A673 (cell line): ENCODE data around the gene S100A10. TPM values are rescaled to one million over a fixed set of nuclear protein-coding genes. Genes with fewer than 3 reads are reported as not detected.

Experiments used
- BruUV-seq: library from RNA; stranded (reverse); fragments of 400-500 nt; replicated peaks from 2 replicates; lab custom pipeline; 2021; lab: Mats Ljungman, UMichigan
- CTCF ChIA-PET: fragments of 300-600 bp; sonication (Branson Sonifier 250); formaldehyde crosslinking; loops from one replicate; lab custom pipeline; 2022; ENCODE audit warnings: antibody characterized with exemption; lab: Charles Lee
- POLR2A ChIA-PET: fragments of 300-600 bp; sonication (Branson Sonifier 250); formaldehyde crosslinking; loops from one replicate; lab custom pipeline; 2022; ENCODE audit warnings: antibody characterized with exemption; ENCODE audit not compliant: low non-redundant PET; lab: Charles Lee
- DNase-seq: peaks from one replicate; pipeline ENCODE4 v3.0.0-alpha.2; 2015; ENCODE audit warnings: low spot score
- H3K27ac ChIP-seq: fragments of 200-600 bp; sonication (generic); 2 replicates; pipeline ENCODE4 v1.5.1; 2016; ENCODE audit warnings: mixed run types, low read depth, mild to moderate bottlenecking, mixed read lengths, antibody characterized with exemption, low read length; ENCODE audit not compliant: poor library complexity, severe bottlenecking
- H3K27me3 ChIP-seq: fragments of 200-600 bp; sonication (generic); replicated peaks from 2 replicates; pipeline ENCODE4 v1.6.1; 2017; ENCODE audit warnings: mixed run types, low read depth, mild to moderate bottlenecking, mixed read lengths, antibody characterized with exemption, low read length; ENCODE audit not compliant: insufficient read depth, poor library complexity
- H3K36me3 ChIP-seq: fragments of 200-600 bp; sonication (generic); 2 replicates; pipeline ENCODE4 v1.6.1; 2016; ENCODE audit warnings: mixed run types, mild to moderate bottlenecking, mixed read lengths, antibody characterized with exemption, low read length; ENCODE audit not compliant: insufficient read depth, poor library complexity, severe bottlenecking
- H3K4me1 ChIP-seq: fragments of 200-600 bp; sonication (generic); 2 replicates; pipeline ENCODE4 v1.6.1; 2017; ENCODE audit warnings: mixed run types, mild to moderate bottlenecking, mixed read lengths, antibody characterized with exemption, low read length; ENCODE audit not compliant: insufficient read depth, poor library complexity, severe bottlenecking
- H3K4me3 ChIP-seq: fragments of 200-600 bp; sonication (generic); 2 replicates; pipeline ENCODE4 v1.5.1; 2016; ENCODE audit warnings: low read depth, mixed run types, mild to moderate bottlenecking, mixed read lengths, low read length; ENCODE audit not compliant: poor library complexity, severe bottlenecking
- H3K9me3 ChIP-seq: fragments of 200-600 bp; sonication (generic); 2 replicates; pipeline ENCODE4 v1.6.1; 2016; ENCODE audit warnings: mixed run types, low read depth, mild to moderate bottlenecking, mixed read lengths, antibody characterized with exemption, low read length; ENCODE audit not compliant: poor library complexity, severe bottlenecking
- CTCF ChIP-seq: fragments of 300-800, 200-600 bp; sonication (generic); conservative IDR thresholded peaks from 2 replicates; pipeline ENCODE4 v1.5.1; 2017; ENCODE audit warnings: low read depth, mild to moderate bottlenecking, antibody characterized with exemption, low read length, moderate library complexity, mixed read lengths
- EZH2 ChIP-seq: fragments of 200-600 bp; sonication (generic); IDR thresholded peaks from 2 replicates; pipeline ENCODE4 v1.6.1; 2017; ENCODE audit warnings: borderline replicate concordance, low read depth, mild to moderate bottlenecking, mixed read lengths, antibody characterized with exemption, low read length; ENCODE audit not compliant: poor library complexity, severe bottlenecking
- intact Hi-C: fragments of 100-400 bp; cut with micrococcal nuclease; formaldehyde crosslinking; loops from one replicate; pipeline ENCODE4 v1.10.0; 2022; ENCODE audit not compliant: unreplicated experiment
- total RNA-seq: library from RNA; stranded (reverse); gene quantifications from 2 replicates; pipeline ENCODE4 v1.2.3, GENCODE V29; 2021

S100A10 gene
- total RNA-seq, 1 experiment from 2014 or later: 42.4 TPM

GRCh38 chr1:151960780-151961513 lies 32.7 kb downstream of the S100A10 start:
- H3K27me3 ChIP-seq: peaks cover 6% of the 10 kb centered on the region
- no peak overlapping the region for H3K4me3 ChIP-seq
- H3K27ac ChIP-seq: no peak overlapping the region
- H3K4me1 ChIP-seq: no peaks in the 10 kb centered on the region
- CTCF ChIA-PET: no interaction called here
- H3K36me3 ChIP-seq: no peaks in the 10 kb centered on the region
- POLR2A ChIA-PET: interaction anchor here (0.7 kb wide), 1 partner anchor 450 kb away, joined by 4 read pairs; the partner anchor contains the start of gene CGN
- intact Hi-C loops: no loop called here
- no peak for DNase-seq
- TF ChIP-seq EZH2 (no peak), CTCF (no peak)
- no TSS peak for BruUV-seq
- H3K9me3 ChIP-seq: no peaks in the 10 kb centered on the region

GRCh38 chr1:151958959-151959358 lies 34.7 kb downstream of the S100A10 start:
- no TSS peak for BruUV-seq
- CTCF ChIA-PET: no interaction called here

GRCh38 chr1:151956957-151957497 lies 36.6 kb downstream of the S100A10 start:
- ChIA-PET POLR2A (no interaction called here), CTCF (no interaction called here)
- H3K4me1 ChIP-seq: no peaks in the 10 kb centered on the region
- H3K27me3 ChIP-seq: peaks cover 10% of the 10 kb centered on the region
- intact Hi-C loops: no loop called here
- no peaks in the 10 kb centered on the region for H3K9me3 ChIP-seq
- no peak for TF ChIP-seq CTCF
- no peak overlapping the region for H3K4me3 ChIP-seq
- no TSS peak for BruUV-seq
- DNase-seq: no peak
- no peak overlapping the region for H3K27ac ChIP-seq
- H3K36me3 ChIP-seq: no peaks in the 10 kb centered on the region

More at GRCh38 chr1:151958959-151959358, 34.7 kb downstream of the S100A10 start:
- H3K27me3 ChIP-seq: peaks cover 2% of the 10 kb centered on the region
- H3K27ac ChIP-seq: no peak overlapping the region
- intact Hi-C loops: no loop called here
- no peaks in the 10 kb centered on the region for H3K36me3 ChIP-seq
- TF ChIP-seq EZH2 (no peak), CTCF (no peak)
- no peaks in the 10 kb centered on the region for H3K4me1 ChIP-seq
- no peaks in the 10 kb centered on the region for H3K9me3 ChIP-seq
- POLR2A ChIA-PET: no interaction called here
- H3K4me3 ChIP-seq: no peak overlapping the region
- DNase-seq: peak; percentile 13
